Measurements from ENCODE around the gene TGM1. TPM values are rescaled to one million over a fixed set of nuclear protein-coding genes. Genes with fewer than 3 reads are reported as not detected.

Gene TGM1
- total RNA-seq, 1 experiment from 2014 or later: 2.9 TPM

- H3K18ac ChIP-seq (ENCODE audit: insufficient read length, low read depth, low read length): no peak overlapping the region
- H2BK15ac ChIP-seq (ENCODE audit: low read depth, low read length): no peak overlapping the region
- H3K4ac ChIP-seq (ENCODE audit: low read depth, low read length): no peak overlapping the region
- H3K4me3 Mint-ChIP-seq: peak overlapping the region; percentile 91 to 93
- H2AFZ ChIP-seq (ENCODE audit: low read length): no peak overlapping the region
- TF ChIP-seq, protein P1, sequence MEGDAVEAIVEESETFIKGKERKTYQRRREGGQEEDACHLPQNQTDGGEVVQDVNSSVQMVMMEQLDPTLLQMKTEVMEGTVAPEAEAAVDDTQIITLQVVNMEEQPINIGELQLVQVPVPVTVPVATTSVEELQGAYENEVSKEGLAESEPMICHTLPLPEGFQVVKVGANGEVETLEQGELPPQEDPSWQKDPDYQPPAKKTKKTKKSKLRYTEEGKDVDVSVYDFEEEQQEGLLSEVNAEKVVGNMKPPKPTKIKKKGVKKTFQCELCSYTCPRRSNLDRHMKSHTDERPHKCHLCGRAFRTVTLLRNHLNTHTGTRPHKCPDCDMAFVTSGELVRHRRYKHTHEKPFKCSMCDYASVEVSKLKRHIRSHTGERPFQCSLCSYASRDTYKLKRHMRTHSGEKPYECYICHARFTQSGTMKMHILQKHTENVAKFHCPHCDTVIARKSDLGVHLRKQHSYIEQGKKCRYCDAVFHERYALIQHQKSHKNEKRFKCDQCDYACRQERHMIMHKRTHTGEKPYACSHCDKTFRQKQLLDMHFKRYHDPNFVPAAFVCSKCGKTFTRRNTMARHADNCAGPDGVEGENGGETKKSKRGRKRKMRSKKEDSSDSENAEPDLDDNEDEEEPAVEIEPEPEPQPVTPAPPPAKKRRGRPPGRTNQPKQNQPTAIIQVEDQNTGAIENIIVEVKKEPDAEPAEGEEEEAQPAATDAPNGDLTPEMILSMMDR (conservative IDR thresholded peaks at IDR 0.05): no peak
- H3K79me2 ChIP-seq (ENCODE audit: insufficient read depth, low read length): peaks cover 4% of the 10 kb centered on the region; the same call in 1 of the 2 replicates
- H3K4me1 Mint-ChIP-seq: peaks cover 21 to 22% of the 10 kb centered on the region in 2 experiments
- H3K27me3 ChIP-seq (ENCODE audit: insufficient read depth, low read length): no peaks in the 10 kb centered on the region
- H2BK120ac ChIP-seq (ENCODE audit: low read depth, low read length, poor library complexity, severe bottlenecking): no peak overlapping the region
- H2BK20ac ChIP-seq (ENCODE audit: low read depth, low read length, poor library complexity, severe bottlenecking): no peak overlapping the region
- H4K5ac ChIP-seq (ENCODE audit: insufficient read length, low read depth, low read length): no peak overlapping the region
- H4K20me1 ChIP-seq (ENCODE audit: control insufficient read depth, insufficient read depth, insufficient read length): no peaks in the 10 kb centered on the region
- no peak overlapping the region for H4K8ac ChIP-seq (replicated peaks; ENCODE audit: insufficient read length, low read depth, low read length)
- no peaks in the 10 kb centered on the region; the same call in 1 of the 2 replicates for H3K27me3 Mint-ChIP-seq (ENCODE audit: low read depth)
- no peaks in the 10 kb centered on the region; a peak in 1 of 5 replicates for H3K9me3 Mint-ChIP-seq
- peak; percentile 38 for DNase-seq
- H3K9ac ChIP-seq (ENCODE audit: extremely low read depth, insufficient read length, low read length): peak overlapping the region; percentile 84
- H3K23ac ChIP-seq (ENCODE audit: insufficient read length, low read depth, low read length): no peak overlapping the region
- peak overlapping the region in 2 of 3 experiments; percentile 31 to 97; a peak in 3 of 7 replicates for H3K27ac Mint-ChIP-seq
- no peak overlapping the region for H2BK5ac ChIP-seq (ENCODE audit: insufficient read length, low read length)
- peak overlapping the region; percentile 100 for H3K4me2 ChIP-seq (ENCODE audit: insufficient read depth, insufficient read length, low read length)
- no peak overlapping the region for H2BK12ac ChIP-seq (ENCODE audit: insufficient read length, low read depth, low read length)
- no peak overlapping the region for H3K56ac ChIP-seq (ENCODE audit: insufficient read length, low read depth, low read length)
- H3K27ac ChIP-seq (ENCODE audit: insufficient read length, low read depth, low read length): no peak overlapping the region
- no peaks in the 10 kb centered on the region for H3K9me3 ChIP-seq (ENCODE audit: control insufficient read depth, low read depth, low read length)
- no peak overlapping the region for H3T11ph ChIP-seq (ENCODE audit: low read length)
- peaks cover 16 to 48% (median 43%) of the 10 kb centered on the region in 3 experiments for H3K36me3 Mint-ChIP-seq (ENCODE audit: insufficient read depth in 1 of 3, low read depth in 3 of 3)
- WGBS (ENCODE audit: extremely low coverage, insufficient read length, low lambda C conversion rate): no CpG with 5 or more reads among the region's 7 CpGs
- H3K4me1 ChIP-seq (ENCODE audit: insufficient read depth, low read length): peaks cover 4% of the 10 kb centered on the region; the same call in 1 of the 2 replicates
- H3K23me2 ChIP-seq (ENCODE audit: insufficient read length, low read depth, low read length, poor library complexity, severe bottlenecking): peaks cover 11% of the 10 kb centered on the region
- H2AK5ac ChIP-seq (ENCODE audit: insufficient read length, low read length): no peak overlapping the region
- no peak overlapping the region for H4K91ac ChIP-seq (ENCODE audit: insufficient read length, low read depth, low read length)
- H3K14ac ChIP-seq (ENCODE audit: insufficient read depth, low read length): no peak overlapping the region
- H3K79me1 ChIP-seq (ENCODE audit: insufficient read depth, low read depth, low read length, poor library complexity, severe bottlenecking): peaks cover 3% of the 10 kb centered on the region
Observed at GRCh38 chr14:24298892-24299254, 35.9 kb upstream of the TGM1 start.
